ENCODE measurements around the gene SRXN1. TPM values are rescaled to one million over a fixed set of nuclear protein-coding genes. Genes with fewer than 3 reads are reported as not detected.

Gene SRXN1
- total RNA-seq, 1 donor from 2014 or later, result 13.3 TPM

DNA sequence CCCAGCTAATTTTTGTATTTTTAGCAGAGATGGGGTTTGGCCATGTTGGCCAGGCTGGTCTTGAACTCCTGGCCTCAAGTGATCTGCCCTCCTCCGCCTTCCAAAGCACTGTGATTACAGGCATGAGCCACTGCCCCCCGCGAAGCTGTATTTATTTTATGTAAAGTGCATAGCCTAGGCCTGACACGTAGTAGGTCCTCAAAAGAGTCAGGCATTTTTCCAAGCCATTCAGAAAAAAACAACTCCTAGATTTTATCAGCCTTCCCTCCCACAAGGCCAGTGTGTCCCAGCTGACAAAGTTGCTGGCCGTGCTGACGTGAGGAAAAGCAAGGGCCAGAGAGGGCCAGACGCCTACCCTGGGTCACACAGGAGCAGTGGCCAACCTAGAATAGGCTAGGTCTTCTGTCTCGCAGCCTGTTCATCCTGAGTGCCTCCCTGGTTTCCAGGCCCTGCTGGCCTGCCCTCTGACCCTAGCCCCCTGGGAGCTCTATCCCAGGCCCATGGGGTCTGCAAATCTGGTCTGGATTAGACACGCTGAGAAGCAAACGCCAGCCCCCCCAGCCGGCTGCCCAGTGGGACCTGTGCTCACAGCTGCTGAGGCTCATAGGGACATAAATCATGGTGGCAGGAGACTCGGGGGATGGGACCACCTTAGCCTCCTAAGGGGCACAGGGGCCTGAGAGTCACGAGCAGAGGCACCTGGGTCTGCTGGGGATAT lies 54.7 kb downstream of the SRXN1 start:
- Mint-ChIP-seq H3K27me3 (ENCODE audit: low read depth) (no peaks in the 10 kb centered on the region), H3K27ac (no peak overlapping the region), H3K4me1 (peaks cover 9% of the 10 kb centered on the region), H3K9me3 (no peaks in the 10 kb centered on the region), H3K4me3 (no peak overlapping the region), H3K36me3 (no peaks in the 10 kb centered on the region)
- no peak for DNase-seq (ENCODE audit: low spot score in 2 of 2, unreplicated experiment in 2 of 2)
- TF ChIP-seq, protein P1, sequence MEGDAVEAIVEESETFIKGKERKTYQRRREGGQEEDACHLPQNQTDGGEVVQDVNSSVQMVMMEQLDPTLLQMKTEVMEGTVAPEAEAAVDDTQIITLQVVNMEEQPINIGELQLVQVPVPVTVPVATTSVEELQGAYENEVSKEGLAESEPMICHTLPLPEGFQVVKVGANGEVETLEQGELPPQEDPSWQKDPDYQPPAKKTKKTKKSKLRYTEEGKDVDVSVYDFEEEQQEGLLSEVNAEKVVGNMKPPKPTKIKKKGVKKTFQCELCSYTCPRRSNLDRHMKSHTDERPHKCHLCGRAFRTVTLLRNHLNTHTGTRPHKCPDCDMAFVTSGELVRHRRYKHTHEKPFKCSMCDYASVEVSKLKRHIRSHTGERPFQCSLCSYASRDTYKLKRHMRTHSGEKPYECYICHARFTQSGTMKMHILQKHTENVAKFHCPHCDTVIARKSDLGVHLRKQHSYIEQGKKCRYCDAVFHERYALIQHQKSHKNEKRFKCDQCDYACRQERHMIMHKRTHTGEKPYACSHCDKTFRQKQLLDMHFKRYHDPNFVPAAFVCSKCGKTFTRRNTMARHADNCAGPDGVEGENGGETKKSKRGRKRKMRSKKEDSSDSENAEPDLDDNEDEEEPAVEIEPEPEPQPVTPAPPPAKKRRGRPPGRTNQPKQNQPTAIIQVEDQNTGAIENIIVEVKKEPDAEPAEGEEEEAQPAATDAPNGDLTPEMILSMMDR (IDR thresholded peaks at IDR 0.05; ENCODE audit: unreplicated experiment), result no peak

DNA sequence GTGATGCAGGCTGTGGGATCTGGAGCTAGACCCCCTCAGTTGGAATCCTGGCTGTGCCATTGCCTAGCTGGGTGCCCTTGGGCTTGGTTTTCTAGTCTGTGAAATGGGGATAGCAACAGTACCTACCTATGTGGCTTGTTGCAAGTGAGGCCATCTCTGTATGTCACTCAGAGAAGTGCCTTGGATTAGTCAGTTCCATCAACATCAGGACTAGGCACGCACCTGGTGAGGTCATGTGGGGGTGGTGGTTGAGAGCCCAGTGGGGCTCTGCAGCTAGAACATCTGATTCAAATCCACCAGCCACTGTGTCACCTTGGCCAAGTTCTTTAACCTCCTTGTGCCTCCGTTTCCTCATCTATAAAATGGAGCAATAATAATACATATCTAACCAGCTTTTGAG lies 55.4 kb downstream of the SRXN1 start:
- H3K27ac Mint-ChIP-seq, result no peak overlapping the region
- no peak overlapping the region for H3K4me3 Mint-ChIP-seq
- no peaks in the 10 kb centered on the region for H3K9me3 Mint-ChIP-seq
- peaks cover 9% of the 10 kb centered on the region for H3K4me1 Mint-ChIP-seq
- TF ChIP-seq, protein P1 (IDR thresholded peaks at IDR 0.05; ENCODE audit: unreplicated experiment), result no peak
- no peaks in the 10 kb centered on the region for H3K27me3 Mint-ChIP-seq (ENCODE audit: low read depth)
- H3K36me3 Mint-ChIP-seq, result no peaks in the 10 kb centered on the region
- no peak for DNase-seq (ENCODE audit: low spot score in 2 of 2, unreplicated experiment in 2 of 2)

Other genes starting within 250 kb of the SRXN1 start
- 108 to 111 TPM (median 108 TPM) in 3 replicates for gene RBCK1, start 244.9 kb downstream of the SRXN1 start, total RNA-seq
- 34.1 to 37.1 TPM (median 34.4 TPM) in 3 replicates for gene TBC1D20, start 190.7 kb downstream of the SRXN1 start, total RNA-seq
- 160 to 172 TPM (median 164 TPM) in 3 replicates for gene CSNK2A1, start 109.4 kb downstream of the SRXN1 start, total RNA-seq
- gene TCF15, start 42.9 kb downstream of the SRXN1 start, total RNA-seq, result 0.74 to 0.90 TPM (median 0.75 TPM) in 3 replicates
- not detected in 3 replicates for gene SCRT2, start 22.6 kb upstream of the SRXN1 start, total RNA-seq
- gene SLC52A3, start 115.3 kb upstream of the SRXN1 start, total RNA-seq, result 0.25 to 0.36 TPM (median 0.29 TPM) in 3 replicates
- gene FAM110A, start 180.5 kb upstream of the SRXN1 start, total RNA-seq, result 11.1 to 11.3 TPM (median 11.1 TPM) in 3 replicates

Data from mesothelial cell of epicardium (in vitro differentiated cells).